Stimulated activated CD8-positive, alpha-beta memory T cell treated with anti-CD3 and anti-CD28 coated beads, Interleukin-7, amount 100 ng/mL, for 1 hour (primary cell): ENCODE data around the gene FSHR.

ENCODE experiments used
- DNase-seq, 2 donors: peaks; one replicate each; pipeline ENCODE4 v3.0.0-alpha.2; 2020; ENCODE audit warnings: low read depth in 2 of 2

FSHR gene

GRCh38 chr2:49154140-49154539 is at the start of gene FSHR:
Gene FSHR (minus strand): TSS chr2:49154515. CDS start chr2:49154417, 98 bp downstream.
- no peak for DNase-seq

- DNase-seq, result no peak
These were observed 45.0 kb upstream of the FSHR start for GRCh38 chr2:49199266-49199665.

- DNase-seq, result no peak
These were observed 40.4 kb upstream of the FSHR start for GRCh38 chr2:49194701-49195100.

GRCh38 chr2:49192036-49192435 is 37.7 kb upstream of the FSHR start:
- DNase-seq, result no peak

- DNase-seq, result no peak
These were observed 35.4 kb upstream of the FSHR start for GRCh38 chr2:49189512-49190225.

- no peak for DNase-seq
These were observed 31.8 kb upstream of the FSHR start for GRCh38 chr2:49186050-49186648.

- no peak for DNase-seq
These were observed 24.3 kb upstream of the FSHR start for GRCh38 chr2:49178656-49179055.

GRCh38 chr2:49177194-49177593 is 22.9 kb upstream of the FSHR start:
- DNase-seq, result no peak

GRCh38 chr2:49175831-49176230 is 21.5 kb upstream of the FSHR start:
- no peak for DNase-seq

GRCh38 chr2:49174750-49175149 is 20.4 kb upstream of the FSHR start:
- DNase-seq, result no peak

- DNase-seq, result no peak
These were observed 12.8 kb upstream of the FSHR start for GRCh38 chr2:49167131-49167530.

- no peak for DNase-seq
These were observed 11.3 kb upstream of the FSHR start for GRCh38 chr2:49165662-49166061.

GRCh38 chr2:49164729-49165128 is 10.4 kb upstream of the FSHR start:
- no peak for DNase-seq

GRCh38 chr2:49162151-49162550 is 7.8 kb upstream of the FSHR start:
- no peak for DNase-seq

- DNase-seq, result no peak
These were observed 576 bp upstream of the FSHR start for GRCh38 chr2:49154891-49155290.

GRCh38 chr2:49153252-49153651 is 1.1 kb downstream of the FSHR start:
- no peak for DNase-seq

GRCh38 chr2:49152824-49153223 is 1.5 kb downstream of the FSHR start:
- DNase-seq, result no peak

- no peak for DNase-seq
These were observed 7.9 kb downstream of the FSHR start for GRCh38 chr2:49146401-49146800.

- DNase-seq, result no peak
These were observed 22.5 kb downstream of the FSHR start for GRCh38 chr2:49131801-49132200.

- DNase-seq, result no peak
These were observed 25.3 kb downstream of the FSHR start for GRCh38 chr2:49129034-49129433.

- DNase-seq, result no peak
These were observed 30.7 kb downstream of the FSHR start for GRCh38 chr2:49123600-49123999.

GRCh38 chr2:49122107-49122506 is 32.2 kb downstream of the FSHR start:
- DNase-seq, result no peak

GRCh38 chr2:49113046-49113445 is 41.3 kb downstream of the FSHR start:
- DNase-seq, result no peak

GRCh38 chr2:49111456-49111855 is 42.9 kb downstream of the FSHR start:
- no peak for DNase-seq
